Measurements from ENCODE around the gene FKTN.

FKTN gene

GRCh38 chr9:105632807-105633206, 74.9 kb downstream of the FKTN start:
- no peak for DNase-seq (ENCODE audit: low read depth)

- DNase-seq (ENCODE audit: low read depth) = no peak
Observed at GRCh38 chr9:105633411-105633810, 75.5 kb downstream of the FKTN start.

- no peak for DNase-seq (ENCODE audit: low read depth)
Observed at GRCh38 chr9:105636331-105636730, 78.4 kb downstream of the FKTN start.

GRCh38 chr9:105637787-105638395, 80.0 kb downstream of the FKTN start:
- no peak for DNase-seq (ENCODE audit: low read depth)

GRCh38 chr9:105639936-105640335, 82.0 kb downstream of the FKTN start:
- no peak for DNase-seq (ENCODE audit: low read depth)

GRCh38 chr9:105643795-105644194, 85.9 kb downstream of the FKTN start:
- DNase-seq (ENCODE audit: low read depth) = no peak

GRCh38 chr9:105646879-105647594, 89.1 kb downstream of the FKTN start:
- DNase-seq (ENCODE audit: low read depth) = no peak

- DNase-seq (ENCODE audit: low read depth) = no peak
Observed at GRCh38 chr9:105647595-105648349, 89.8 kb downstream of the FKTN start.

- no peak for DNase-seq (ENCODE audit: low read depth)
Observed at GRCh38 chr9:105651806-105652205, 93.9 kb downstream of the FKTN start.

- no peak for DNase-seq (ENCODE audit: low read depth)
Observed at GRCh38 chr9:105656131-105656921, 98.4 kb downstream of the FKTN start.

GRCh38 chr9:105658351-105658750, 100.4 kb downstream of the FKTN start:
- no peak for DNase-seq (ENCODE audit: low read depth)

- no peak for DNase-seq (ENCODE audit: low read depth)
Observed at GRCh38 chr9:105661011-105661410, 103.1 kb downstream of the FKTN start.

GRCh38 chr9:105662184-105663104, 104.5 kb downstream of the FKTN start, which contains the start of gene TAL2:
Gene TAL2, plus strand, starts transcription at chr9:105662457. Its CDS starts 40 bp downstream, at chr9:105662497.
- DNase-seq (ENCODE audit: low read depth) = no peak

GRCh38 chr9:105663914-105664313, 106.0 kb downstream of the FKTN start:
- DNase-seq (ENCODE audit: low read depth) = no peak

GRCh38 chr9:105667867-105668266, 109.9 kb downstream of the FKTN start:
- no peak for DNase-seq (ENCODE audit: low read depth)

- no peak for DNase-seq (ENCODE audit: low read depth)
Observed at GRCh38 chr9:105670315-105670714, 112.4 kb downstream of the FKTN start.

- no peak for DNase-seq (ENCODE audit: low read depth)
Observed at GRCh38 chr9:105670775-105671174, 112.8 kb downstream of the FKTN start.

- no peak for DNase-seq (ENCODE audit: low read depth)
Observed at GRCh38 chr9:105672711-105673234, 114.8 kb downstream of the FKTN start.

- no peak for DNase-seq (ENCODE audit: low read depth)
Observed at GRCh38 chr9:105673850-105674387, 116.0 kb downstream of the FKTN start.

GRCh38 chr9:105676351-105676923, 118.5 kb downstream of the FKTN start:
- DNase-seq (ENCODE audit: low read depth) = no peak
